Endodermal cell (in vitro differentiated cells): Measurements from ENCODE around the gene SLC25A21. TPM values are rescaled to one million over a fixed set of nuclear protein-coding genes. Genes with fewer than 3 reads are reported as not detected.

Experiments used
- DNase-seq: peaks from one replicate; pipeline ENCODE4 v3.0.0-alpha.2; 2017
- H3K27ac ChIP-seq: 2 replicates; pipeline ENCODE4 v1.5.1; 2013; ENCODE audit warnings: mild to moderate bottlenecking, low read depth, low read length, moderate library complexity
- H3K27me3 ChIP-seq: 2 replicates; pipeline ENCODE4 v1.6.1; 2013; ENCODE audit warnings: mild to moderate bottlenecking, low read length, moderate library complexity; ENCODE audit not compliant: insufficient read depth, control insufficient read depth, poor library complexity, severe bottlenecking
- H3K36me3 ChIP-seq: 2 replicates; pipeline ENCODE4 v1.7.0; 2013; ENCODE audit warnings: mild to moderate bottlenecking, low read length, moderate library complexity; ENCODE audit not compliant: control insufficient read depth, insufficient read depth
- H3K4me1 ChIP-seq: one replicate; pipeline ENCODE4 v1.7.0; 2013; ENCODE audit warnings: low read length; ENCODE audit not compliant: control insufficient read depth, insufficient read depth
- H3K4me3 ChIP-seq: 2 replicates; pipeline ENCODE4 v1.5.1; 2013; ENCODE audit warnings: mild to moderate bottlenecking, low read length, moderate library complexity
- H3K9ac ChIP-seq: 2 replicates; pipeline ENCODE4 v1.6.1; 2013; ENCODE audit warnings: mild to moderate bottlenecking, low read length, moderate library complexity; ENCODE audit not compliant: poor library complexity, severe bottlenecking; ENCODE audit errors: extremely low read depth
- H3K9me3 ChIP-seq: 2 replicates; pipeline ENCODE4 v1.6.1; 2013; ENCODE audit warnings: mild to moderate bottlenecking, low read length, moderate library complexity; ENCODE audit not compliant: control insufficient read depth
- H3K27ac Mint-ChIP-seq: 2 replicates; pipeline ENCODE4 v1.8.0; 2020; ENCODE audit warnings: mixed read lengths
- H3K27me3 Mint-ChIP-seq: 2 replicates; pipeline ENCODE4 v1.8.0; 2021; ENCODE audit warnings: mild to moderate bottlenecking, mixed read lengths; ENCODE audit not compliant: insufficient read depth
- H3K36me3 Mint-ChIP-seq: 2 replicates; pipeline ENCODE4 v1.8.0; 2020; ENCODE audit warnings: low read depth, mixed read lengths
- H3K4me1 Mint-ChIP-seq: 2 replicates; pipeline ENCODE4 v1.8.0; 2020; ENCODE audit warnings: mixed read lengths
- H3K4me3 Mint-ChIP-seq: 2 replicates; pipeline ENCODE4 v1.8.0; 2020; ENCODE audit warnings: mild to moderate bottlenecking, moderate library complexity, mixed read lengths
- H3K9me3 Mint-ChIP-seq: 2 replicates; pipeline ENCODE4 v1.8.0; 2020; ENCODE audit warnings: mild to moderate bottlenecking, mixed read lengths
- WGBS, 2 experiments: methylation state at CpG; one replicate each; pipeline versions ENCODE4 v1.1.5 to v1.1.7; 2013; ENCODE audit warnings: missing lambda C conversion rate in 2 of 2, mixed read lengths in 1 of 2; ENCODE audit not compliant: insufficient coverage in 1 of 2, insufficient read length in 1 of 2; 5-methylcytosine and 5-hydroxymethylcytosine counted together
- total RNA-seq, 2 donors: library from RNA; stranded (reverse); fragmentation: NEBNext Ultra II Directional in 1 of 2; extraction: Animal tissue kit (Norgen Biotek cat#: 25700) in 1 of 2; gene quantifications; 2 replicates in 1 of 2; 3 replicates in 1 of 2; pipeline ENCODE4 v1.2.1, GENCODE V29; 2021
- TF ChIP-seq, protein P1 (sequence below): fragments of 200-600 bp; sonication (generic); conservative IDR thresholded peaks from 2 replicates; pipeline ENCODE4 v1.5.0; 2021; ENCODE audit warnings: antibody characterized with exemption, mild to moderate bottlenecking

SLC25A21 gene
- total RNA-seq, 2 donors from 2014 or later, result 1.9 TPM

DNA sequence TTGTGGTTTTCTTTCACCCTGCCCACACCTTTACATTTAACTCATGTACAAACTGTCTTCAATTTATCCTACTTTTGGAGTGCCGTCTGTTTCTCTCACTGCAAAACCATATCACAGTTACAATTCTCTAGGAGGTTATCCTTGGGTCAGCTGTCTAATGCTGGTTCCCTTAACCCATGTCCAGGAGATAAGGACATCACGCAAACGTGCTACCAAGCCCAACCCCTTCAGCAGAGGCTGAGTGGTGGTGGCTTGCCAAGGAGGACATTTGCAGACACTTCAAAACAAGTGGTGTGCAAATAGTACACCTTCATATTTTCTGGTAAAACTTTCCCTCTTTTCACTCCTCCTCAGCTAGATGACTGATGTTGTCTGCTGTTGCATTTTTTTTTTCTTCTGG lies 342.9 kb downstream of the SLC25A21 start:
- peaks cover 26% of the 10 kb centered on the region for H3K4me1 Mint-ChIP-seq
- Histone ChIP-seq H3K27ac (no peak overlapping the region), H3K9me3 (no peaks in the 10 kb centered on the region), H3K9ac (no peak overlapping the region), H3K27me3 (no peaks in the 10 kb centered on the region), H3K4me3 (no peak overlapping the region), H3K4me1 (no peaks in the 10 kb centered on the region), H3K36me3 (no peaks in the 10 kb centered on the region)
- TF ChIP-seq, protein P1, sequence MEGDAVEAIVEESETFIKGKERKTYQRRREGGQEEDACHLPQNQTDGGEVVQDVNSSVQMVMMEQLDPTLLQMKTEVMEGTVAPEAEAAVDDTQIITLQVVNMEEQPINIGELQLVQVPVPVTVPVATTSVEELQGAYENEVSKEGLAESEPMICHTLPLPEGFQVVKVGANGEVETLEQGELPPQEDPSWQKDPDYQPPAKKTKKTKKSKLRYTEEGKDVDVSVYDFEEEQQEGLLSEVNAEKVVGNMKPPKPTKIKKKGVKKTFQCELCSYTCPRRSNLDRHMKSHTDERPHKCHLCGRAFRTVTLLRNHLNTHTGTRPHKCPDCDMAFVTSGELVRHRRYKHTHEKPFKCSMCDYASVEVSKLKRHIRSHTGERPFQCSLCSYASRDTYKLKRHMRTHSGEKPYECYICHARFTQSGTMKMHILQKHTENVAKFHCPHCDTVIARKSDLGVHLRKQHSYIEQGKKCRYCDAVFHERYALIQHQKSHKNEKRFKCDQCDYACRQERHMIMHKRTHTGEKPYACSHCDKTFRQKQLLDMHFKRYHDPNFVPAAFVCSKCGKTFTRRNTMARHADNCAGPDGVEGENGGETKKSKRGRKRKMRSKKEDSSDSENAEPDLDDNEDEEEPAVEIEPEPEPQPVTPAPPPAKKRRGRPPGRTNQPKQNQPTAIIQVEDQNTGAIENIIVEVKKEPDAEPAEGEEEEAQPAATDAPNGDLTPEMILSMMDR, result no peak
- WGBS, 2 experiments, result 90 to 94% methylated on average over 3 of the region's 3 CpGs
- H3K27me3 Mint-ChIP-seq, result no peaks in the 10 kb centered on the region
- no peaks in the 10 kb centered on the region for H3K9me3 Mint-ChIP-seq
- no peak overlapping the region for H3K27ac Mint-ChIP-seq
- no peaks in the 10 kb centered on the region for H3K36me3 Mint-ChIP-seq
- no peak for DNase-seq
- no peak overlapping the region for H3K4me3 Mint-ChIP-seq

DNA sequence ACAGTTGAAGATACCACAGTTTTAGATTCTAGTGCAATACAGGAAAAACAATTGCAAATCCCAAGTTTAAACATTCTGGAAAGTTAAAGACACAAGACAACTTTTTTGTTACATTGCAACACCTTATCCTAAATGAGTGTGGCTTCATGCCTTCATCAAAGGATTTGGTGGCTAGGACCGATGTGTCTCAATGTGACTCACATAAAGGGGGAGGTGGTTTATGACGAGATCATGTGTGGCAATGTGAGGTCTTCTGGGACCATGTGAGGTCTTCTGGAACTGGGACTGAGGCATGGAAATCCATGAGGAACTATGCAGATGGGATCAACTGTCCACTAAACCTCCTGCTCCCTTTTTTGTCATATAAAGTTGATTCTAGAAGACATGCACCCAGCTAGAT lies 344.5 kb downstream of the SLC25A21 start:
- Mint-ChIP-seq H3K4me3 (no peak overlapping the region), H3K4me1 (peaks cover 24% of the 10 kb centered on the region), H3K36me3 (no peaks in the 10 kb centered on the region), H3K27me3 (no peaks in the 10 kb centered on the region), H3K9me3 (no peaks in the 10 kb centered on the region), H3K27ac (no peak overlapping the region)
- TF ChIP-seq, protein P1, result no peak
- H3K36me3 ChIP-seq, result no peaks in the 10 kb centered on the region
- DNase-seq, result no peak
- no peaks in the 10 kb centered on the region for H3K4me1 ChIP-seq
- H3K9me3 ChIP-seq, result no peaks in the 10 kb centered on the region
- no peaks in the 10 kb centered on the region for H3K27me3 ChIP-seq
- no peak overlapping the region for H3K9ac ChIP-seq
- no peak overlapping the region for H3K4me3 ChIP-seq
- WGBS, 2 experiments, result 21% methylated on average over 2 of the region's 2 CpGs; no CpG with 5 or more reads in 1 of the 2 experiments
- no peak overlapping the region for H3K27ac ChIP-seq

DNA sequence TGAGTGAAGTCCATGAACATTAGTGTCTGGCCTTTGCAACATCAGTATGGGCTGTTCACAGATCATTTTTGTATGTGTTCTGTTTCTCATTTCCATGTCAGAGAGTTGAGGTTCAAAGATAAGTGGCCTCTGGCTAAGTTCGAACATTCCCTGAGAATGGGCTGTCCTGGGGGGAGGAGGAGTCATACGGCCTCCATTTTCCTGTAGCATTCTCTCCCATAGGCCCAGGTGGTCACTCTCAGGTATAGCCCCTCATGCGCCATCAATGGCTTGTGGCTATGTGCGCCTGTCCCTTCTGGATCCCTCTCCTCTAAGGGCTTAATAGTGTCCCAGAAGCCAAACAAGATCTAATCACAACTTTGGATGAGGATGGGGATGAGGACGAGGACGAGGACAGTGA lies 345.8 kb downstream of the SLC25A21 start:
- H3K27me3 Mint-ChIP-seq, result no peaks in the 10 kb centered on the region
- Histone ChIP-seq H3K27ac (no peak overlapping the region), H3K9ac (no peak overlapping the region), H3K4me3 (no peak overlapping the region), H3K4me1 (no peaks in the 10 kb centered on the region), H3K36me3 (no peaks in the 10 kb centered on the region), H3K27me3 (no peaks in the 10 kb centered on the region), H3K9me3 (no peaks in the 10 kb centered on the region)
- no peak overlapping the region for H3K4me3 Mint-ChIP-seq
- H3K4me1 Mint-ChIP-seq, result peaks cover 24% of the 10 kb centered on the region
- TF ChIP-seq, protein P1, result no peak
- no peak for DNase-seq
- H3K36me3 Mint-ChIP-seq, result no peaks in the 10 kb centered on the region
- WGBS, 2 experiments, result 87 to 90% methylated on average over 6 of the region's 6 CpGs
- H3K9me3 Mint-ChIP-seq, result no peaks in the 10 kb centered on the region
- H3K27ac Mint-ChIP-seq, result no peak overlapping the region
